Fibroblast of lung (primary cell): Measurements from ENCODE around the gene ZSWIM1. TPM values are rescaled to one million over a fixed set of nuclear protein-coding genes. Genes with fewer than 3 reads are reported as not detected.
"Not testable (repeated sequence)": the region's sequence is repeated elsewhere in the genome, so short reads cannot be mapped to it uniquely, and the experiment has no call there.

Experiments used
- DNase-seq, 2 donors: peaks; one replicate each; pipeline versions ENCODE4 v3.0.0 to v3.0.0-alpha.2; 2010; ENCODE audit warnings: low read depth in 2 of 2
- H2AFZ ChIP-seq: 2 replicates; pipeline ENCODE4 v1.5.1; 2012; ENCODE audit warnings: low read length, control low read depth, inconsistent platforms
- H3K27ac ChIP-seq: 2 replicates; pipeline ENCODE4 v1.5.1; 2011; ENCODE audit warnings: low read length, control low read depth; ENCODE audit not compliant: insufficient read depth
- H3K27me3 ChIP-seq: 2 replicates; pipeline ENCODE4 v1.5.1; 2011; ENCODE audit warnings: mild to moderate bottlenecking, low read length; ENCODE audit not compliant: control insufficient read depth, insufficient read depth
- H3K36me3 ChIP-seq: 2 replicates; pipeline ENCODE4 v1.5.1; 2011; ENCODE audit warnings: low read length; ENCODE audit not compliant: control insufficient read depth, insufficient read depth
- H3K4me1 ChIP-seq: 2 replicates; pipeline ENCODE4 v1.5.1; 2011; ENCODE audit warnings: low read length; ENCODE audit not compliant: control insufficient read depth, insufficient read depth; ENCODE audit errors: extremely low read depth
- H3K4me2 ChIP-seq: 2 replicates; pipeline ENCODE4 v1.5.1; 2011; ENCODE audit warnings: low read length, control low read depth; ENCODE audit not compliant: insufficient read depth; ENCODE audit errors: extremely low read depth
- H3K4me3 ChIP-seq, 4 experiments: fragments of 200-600 bp in 1 of 4; sonication (generic) in 1 of 4; replicated peaks in 1 of 4; 2 replicates each; pipeline ENCODE4 v1.5.1; 2011 to 2016; ENCODE audit warnings: low read length in 4 of 4, low read depth in 3 of 4, mild to moderate bottlenecking in 3 of 4, control low read depth in 2 of 4, inconsistent platforms in 1 of 4, mixed read lengths in 1 of 4; ENCODE audit not compliant: insufficient read depth in 1 of 4; ENCODE audit errors: control extremely low read depth in 1 of 4
- H3K79me2 ChIP-seq: 2 replicates; pipeline ENCODE4 v1.5.1; 2012; ENCODE audit warnings: mild to moderate bottlenecking, low read length, inconsistent platforms; ENCODE audit not compliant: control insufficient read depth, insufficient read depth
- H3K9ac ChIP-seq: 2 replicates; pipeline ENCODE4 v1.5.1; 2011; ENCODE audit warnings: mild to moderate bottlenecking, low read length, control low read depth; ENCODE audit not compliant: insufficient read depth
- H3K9me3 ChIP-seq: 2 replicates; pipeline ENCODE4 v1.5.1; 2012; ENCODE audit warnings: low read depth, low read length; ENCODE audit not compliant: control insufficient read depth, insufficient read depth
- H4K20me1 ChIP-seq: 2 replicates; pipeline ENCODE4 v1.5.1; 2011; ENCODE audit warnings: low read length; ENCODE audit not compliant: control insufficient read depth, insufficient read depth; ENCODE audit errors: extremely low read depth
- CTCF ChIP-seq, 2 donors: IDR thresholded peaks in 1 of 2; conservative IDR thresholded peaks in 1 of 2; 1 replicate in 1 of 2; 2 replicates in 1 of 2; pipeline ENCODE4 v1.5.1; 2011 to 2012; ENCODE audit warnings: low read length in 2 of 2, control low read depth in 1 of 2, inconsistent platforms in 1 of 2, low read depth in 1 of 2, mild to moderate bottlenecking in 1 of 2
- EZH2 ChIP-seq: IDR thresholded peaks from 2 replicates; pipeline ENCODE4 v1.5.1; 2012; ENCODE audit warnings: low read length, control low read depth, mild to moderate bottlenecking; ENCODE audit errors: missing control alignments
- polyA plus RNA-seq, 2 donors: library from polyadenylated mRNA; depleted of rRNA in 1 of 2; stranded (reverse) in 1 of 2; unstranded in 1 of 2; fragments of >200 nt; gene quantifications; 2 replicates each; pipeline ENCODE4 v1.2.1, GENCODE V29; 2011 to 2012; ENCODE audit warnings: missing spikeins in 1 of 2
- total RNA-seq: library from RNA; depleted of rRNA; stranded (reverse); fragments of >200 nt; gene quantifications from 2 replicates; pipeline ENCODE4 v1.2.1, GENCODE V29; 2014

The ZSWIM1 gene
- total and polyA plus RNA-seq, 2 donors (not counting 1 experiment from before 2014, with no cell fraction given), result 3.4 to 4.5 TPM

- Histone ChIP-seq H4K20me1 (no peaks in the 10 kb centered on the region), H3K4me3 (no peak overlapping the region), H3K79me2 (peaks cover 2% of the 10 kb centered on the region), H3K4me2 (no peak overlapping the region), H2AFZ (no peak overlapping the region), H3K9ac (no peak overlapping the region), H3K36me3 (peaks cover 30% of the 10 kb centered on the region), H3K27ac (no peak overlapping the region), H3K4me1 (peaks cover 4% of the 10 kb centered on the region), H3K9me3 (no peaks in the 10 kb centered on the region), H3K27me3 (no peaks in the 10 kb centered on the region)
- no peak for DNase-seq
- TF ChIP-seq CTCF (conservative IDR thresholded peaks at IDR 0.05 in 1 of 2, IDR thresholded peaks at IDR 0.05 in 1 of 2; ENCODE audit: low read depth in 1 of 2, low read length in 2 of 2), result no peak
- no peak for TF ChIP-seq EZH2
Observed at GRCh38 chr20:45897692-45898091, 16.7 kb downstream of the ZSWIM1 start.

DNA sequence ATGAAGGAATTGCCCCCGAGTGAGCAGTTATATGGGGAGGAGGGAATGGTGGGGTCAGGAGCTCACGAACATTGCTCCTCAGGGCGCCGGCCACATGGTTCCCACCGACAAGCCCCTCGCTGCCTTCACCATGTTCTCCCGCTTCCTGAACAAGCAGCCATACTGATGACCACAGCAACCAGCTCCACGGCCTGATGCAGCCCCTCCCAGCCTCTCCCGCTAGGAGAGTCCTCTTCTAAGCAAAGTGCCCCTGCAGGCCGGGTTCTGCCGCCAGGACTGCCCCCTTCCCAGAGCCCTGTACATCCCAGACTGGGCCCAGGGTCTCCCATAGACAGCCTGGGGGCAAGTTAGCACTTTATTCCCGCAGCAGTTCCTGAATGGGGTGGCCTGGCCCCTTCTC, 17.3 kb downstream of the ZSWIM1 start:
- no peaks in the 10 kb centered on the region for H3K79me2 ChIP-seq

DNA sequence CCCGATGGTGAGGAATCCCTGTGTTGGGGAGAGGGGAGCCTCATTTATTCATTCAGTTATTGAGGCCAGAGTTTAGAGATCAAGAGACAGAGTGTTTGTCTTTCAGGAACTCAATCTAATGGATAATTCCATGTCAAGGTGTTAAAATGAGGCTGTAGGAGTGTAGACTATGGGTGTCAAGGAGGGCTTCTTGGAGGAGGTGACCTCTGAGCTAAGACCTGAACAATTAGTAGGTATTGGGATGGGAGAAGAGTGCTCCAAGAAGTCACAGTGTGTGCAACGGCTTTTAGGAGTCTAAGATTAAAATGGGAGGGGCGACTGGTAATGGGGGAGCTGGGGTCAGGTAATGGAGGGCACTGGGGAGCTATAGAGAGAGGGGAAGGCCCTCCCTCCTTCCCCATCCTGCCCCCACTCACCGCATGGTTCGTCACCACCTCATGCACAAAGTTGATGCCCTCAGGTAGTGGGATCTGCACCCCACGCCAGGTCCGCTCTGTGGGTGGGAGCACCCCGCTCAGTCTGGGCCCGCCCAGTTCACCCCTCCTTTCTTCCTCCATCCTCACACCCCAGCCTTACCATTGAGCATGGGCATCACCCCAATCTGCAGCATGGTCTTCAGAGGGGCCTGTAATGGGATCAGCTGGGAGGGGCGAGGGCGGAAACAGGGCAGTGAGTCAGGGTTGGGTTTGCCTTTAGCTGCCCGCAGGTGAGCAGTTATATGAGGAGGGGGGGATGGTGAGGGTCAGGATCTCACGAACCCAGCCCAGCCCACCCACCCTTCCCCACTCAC, 18.2 kb downstream of the ZSWIM1 start:
- peaks cover 24% of the 10 kb centered on the region for H3K36me3 ChIP-seq
- H3K27me3 ChIP-seq, result no peaks in the 10 kb centered on the region
- no peak for DNase-seq
- H3K79me2 ChIP-seq, result no peaks in the 10 kb centered on the region
- TF ChIP-seq CTCF (conservative IDR thresholded peaks at IDR 0.05 in 1 of 2, IDR thresholded peaks at IDR 0.05 in 1 of 2; ENCODE audit: low read depth in 1 of 2, low read length in 2 of 2) (no peak), EZH2 (no peak)
- no peak overlapping the region for H3K9ac ChIP-seq
- no peak overlapping the region for H3K27ac ChIP-seq
- H3K4me2 ChIP-seq, result no peak overlapping the region
- H3K4me3 ChIP-seq, result no peak overlapping the region
- H3K9me3 ChIP-seq, result no peaks in the 10 kb centered on the region
- no peaks in the 10 kb centered on the region for H3K4me1 ChIP-seq
- H2AFZ ChIP-seq, result no peak overlapping the region
- H4K20me1 ChIP-seq, result no peaks in the 10 kb centered on the region

More for the DNA sequence above, 17.3 kb downstream of the ZSWIM1 start:
- DNase-seq, result no peak
- no peaks in the 10 kb centered on the region for H3K4me1 ChIP-seq
- no peaks in the 10 kb centered on the region for H4K20me1 ChIP-seq
- peaks cover 27% of the 10 kb centered on the region for H3K36me3 ChIP-seq
- no peak overlapping the region for H2AFZ ChIP-seq
- H3K27me3 ChIP-seq, result no peaks in the 10 kb centered on the region
- no peak for TF ChIP-seq EZH2
- TF ChIP-seq CTCF (conservative IDR thresholded peaks at IDR 0.05 in 1 of 2, IDR thresholded peaks at IDR 0.05 in 1 of 2; ENCODE audit: low read depth in 1 of 2, low read length in 2 of 2), result no peak
- H3K27ac ChIP-seq, result no peak overlapping the region
- H3K9me3 ChIP-seq, result no peaks in the 10 kb centered on the region
- H3K9ac ChIP-seq, result no peak overlapping the region
- no peak overlapping the region for H3K4me2 ChIP-seq
- no peak overlapping the region for H3K4me3 ChIP-seq

GRCh38 chr20:45901332-45901731, 20.3 kb downstream of the ZSWIM1 start:
- not testable (repeated sequence) for H3K4me3 ChIP-seq, H4K20me1 ChIP-seq, H3K9me3 ChIP-seq, H3K4me2 ChIP-seq, H3K79me2 ChIP-seq, H3K9ac ChIP-seq, H3K4me1 ChIP-seq, H2AFZ ChIP-seq, H3K27me3 ChIP-seq, H3K27ac ChIP-seq, DNase-seq
- H3K36me3 ChIP-seq, result peaks cover 13% of the 10 kb centered on the region
